Gastroesophageal sphincter (tissue), 3 donors: ENCODE measurements around the gene NAT8L.

Experiments
- POLR2A ChIP-seq, 2 donors: fragments of 450-650 bp; IDR thresholded peaks; one replicate each; pipeline ENCODE4 v1.6.1; 2017; ENCODE audit warnings: antibody characterized with exemption in 2 of 2, mild to moderate bottlenecking in 2 of 2, moderate library complexity in 1 of 2
- TF ChIP-seq, protein P1 (sequence below), 4 experiments: fragments of 200-600 bp in 2 of 4; fragments of 450-650 bp in 2 of 4; sonication (generic) in 1 of 4; IDR thresholded peaks; one replicate each; pipeline ENCODE4 v1.5.1; 2017 to 2019; ENCODE audit warnings: antibody characterized with exemption in 4 of 4, mild to moderate bottlenecking in 2 of 4, moderate library complexity in 2 of 4

GRCh38 chr4:2092669-2093053, 33.5 kb downstream of the NAT8L start:
- TF ChIP-seq POLR2A (IDR thresholded peaks at IDR 0.05), result no peak
- TF ChIP-seq, protein P1, sequence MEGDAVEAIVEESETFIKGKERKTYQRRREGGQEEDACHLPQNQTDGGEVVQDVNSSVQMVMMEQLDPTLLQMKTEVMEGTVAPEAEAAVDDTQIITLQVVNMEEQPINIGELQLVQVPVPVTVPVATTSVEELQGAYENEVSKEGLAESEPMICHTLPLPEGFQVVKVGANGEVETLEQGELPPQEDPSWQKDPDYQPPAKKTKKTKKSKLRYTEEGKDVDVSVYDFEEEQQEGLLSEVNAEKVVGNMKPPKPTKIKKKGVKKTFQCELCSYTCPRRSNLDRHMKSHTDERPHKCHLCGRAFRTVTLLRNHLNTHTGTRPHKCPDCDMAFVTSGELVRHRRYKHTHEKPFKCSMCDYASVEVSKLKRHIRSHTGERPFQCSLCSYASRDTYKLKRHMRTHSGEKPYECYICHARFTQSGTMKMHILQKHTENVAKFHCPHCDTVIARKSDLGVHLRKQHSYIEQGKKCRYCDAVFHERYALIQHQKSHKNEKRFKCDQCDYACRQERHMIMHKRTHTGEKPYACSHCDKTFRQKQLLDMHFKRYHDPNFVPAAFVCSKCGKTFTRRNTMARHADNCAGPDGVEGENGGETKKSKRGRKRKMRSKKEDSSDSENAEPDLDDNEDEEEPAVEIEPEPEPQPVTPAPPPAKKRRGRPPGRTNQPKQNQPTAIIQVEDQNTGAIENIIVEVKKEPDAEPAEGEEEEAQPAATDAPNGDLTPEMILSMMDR (IDR thresholded peaks at IDR 0.05), result no peak
